Trophoblast cell (in vitro differentiated cells and primary cell): ENCODE data around the gene NALCN.

Source experiments
- DNase-seq, 2 donors: peaks; one replicate each; pipeline ENCODE4 v3.0.0-alpha.2; 2016
- H2AFZ ChIP-seq: 2 replicates; pipeline ENCODE4 v1.6.1; 2013; ENCODE audit warnings: low read length, moderate library complexity, mild to moderate bottlenecking; ENCODE audit not compliant: insufficient read depth, poor library complexity
- H2AK5ac ChIP-seq: 2 replicates; pipeline ENCODE4 v1.6.1; 2013; ENCODE audit warnings: mild to moderate bottlenecking, low read length
- H2BK120ac ChIP-seq: 2 replicates; pipeline ENCODE4 v1.6.1; 2013; ENCODE audit warnings: low read length, mild to moderate bottlenecking, moderate library complexity; ENCODE audit not compliant: insufficient read depth, poor library complexity
- H2BK12ac ChIP-seq: 2 replicates; pipeline ENCODE4 v1.6.1; 2013; ENCODE audit warnings: mild to moderate bottlenecking, low read length, moderate library complexity
- H2BK5ac ChIP-seq: 2 replicates; pipeline ENCODE4 v1.6.1; 2013; ENCODE audit warnings: low read length, low read depth, moderate library complexity, mild to moderate bottlenecking; ENCODE audit not compliant: poor library complexity
- H3K14ac ChIP-seq: 2 replicates; pipeline ENCODE4 v1.6.1; 2013; ENCODE audit warnings: mild to moderate bottlenecking, low read length
- H3K18ac ChIP-seq: 2 replicates; pipeline ENCODE4 v1.6.1; 2013; ENCODE audit warnings: mild to moderate bottlenecking, low read length
- H3K23ac ChIP-seq: 2 replicates; pipeline ENCODE4 v1.6.1; 2013; ENCODE audit warnings: low read length
- H3K27ac ChIP-seq: 2 replicates; pipeline ENCODE4 v1.5.1; 2013; ENCODE audit warnings: low read depth, mild to moderate bottlenecking, inconsistent platforms, low read length, moderate library complexity
- H3K27me3 ChIP-seq: 2 replicates; pipeline ENCODE4 v1.6.1; 2013; ENCODE audit warnings: inconsistent platforms, mild to moderate bottlenecking, low read length, moderate library complexity; ENCODE audit not compliant: insufficient read depth
- H3K36me3 ChIP-seq, 2 experiments: 1 replicate in 1 of 2; 2 replicates in 1 of 2; pipeline ENCODE4 v1.6.1; 2013; ENCODE audit warnings: low read length in 2 of 2, mild to moderate bottlenecking in 2 of 2, moderate library complexity in 1 of 2; ENCODE audit not compliant: insufficient read depth in 2 of 2, control insufficient read depth in 1 of 2
- H3K4ac ChIP-seq: 2 replicates; pipeline ENCODE4 v1.6.1; 2013; ENCODE audit warnings: low read depth, mild to moderate bottlenecking, low read length, moderate library complexity
- H3K4me1 ChIP-seq, 2 experiments: 1 replicate in 1 of 2; 2 replicates in 1 of 2; pipeline ENCODE4 v1.6.1; 2013; ENCODE audit warnings: low read length in 2 of 2, mild to moderate bottlenecking in 2 of 2, moderate library complexity in 1 of 2; ENCODE audit not compliant: insufficient read depth in 2 of 2, control insufficient read depth in 1 of 2
- H3K4me2 ChIP-seq: 2 replicates; pipeline ENCODE4 v1.6.1; 2013; ENCODE audit warnings: inconsistent platforms, mild to moderate bottlenecking, low read length, moderate library complexity
- H3K4me3 ChIP-seq: 2 replicates; pipeline ENCODE4 v1.5.1; 2013; ENCODE audit warnings: mild to moderate bottlenecking, low read depth, low read length, inconsistent platforms
- H3K79me1 ChIP-seq: one replicate; pipeline ENCODE4 v1.6.1; 2013; ENCODE audit warnings: low read length
- H3K79me2 ChIP-seq: 2 replicates; pipeline ENCODE4 v1.6.1; 2013; ENCODE audit warnings: low read length, mild to moderate bottlenecking; ENCODE audit not compliant: control insufficient read depth, insufficient read depth, poor library complexity
- H3K9ac ChIP-seq: 2 replicates; pipeline ENCODE4 v1.6.1; 2013; ENCODE audit warnings: mild to moderate bottlenecking, low read length
- H3K9me3 ChIP-seq: 2 replicates; pipeline ENCODE4 v1.6.1; 2013; ENCODE audit warnings: low read depth, mild to moderate bottlenecking, control low read depth, inconsistent platforms, low read length; ENCODE audit not compliant: insufficient read depth
- H4K12ac ChIP-seq: 2 replicates; pipeline ENCODE4 v1.6.1; 2013; ENCODE audit warnings: low read depth, mild to moderate bottlenecking, low read length, moderate library complexity
- H4K8ac ChIP-seq: 2 replicates; pipeline ENCODE4 v1.6.1; 2013; ENCODE audit warnings: low read depth, mild to moderate bottlenecking, low read length, moderate library complexity
- H4K91ac ChIP-seq: one replicate; pipeline ENCODE4 v1.6.1; 2013; ENCODE audit warnings: low read depth, mild to moderate bottlenecking, low read length, moderate library complexity
- WGBS: extraction: QIAGEN DNeasy Blood & Tissue Kit; methylation state at CpG from one replicate; pipeline ENCODE4 v1.1.7; 2013; ENCODE audit warnings: missing lambda C conversion rate; ENCODE audit not compliant: insufficient read length, insufficient coverage; ENCODE audit errors: extremely low coverage; 5-methylcytosine and 5-hydroxymethylcytosine counted together

NALCN gene

GRCh38 chr13:101140087-101140770 is 276.1 kb downstream of the NALCN start:
- H3K14ac ChIP-seq: no peak overlapping the region
- WGBS: no CpG with 5 or more reads among the region's 9 CpGs
- no peaks in the 10 kb centered on the region for H3K4me1 ChIP-seq
- no peak overlapping the region for H3K27ac ChIP-seq
- H2BK12ac ChIP-seq: no peak overlapping the region
- no peaks in the 10 kb centered on the region for H3K79me1 ChIP-seq
- no peak overlapping the region for H3K18ac ChIP-seq
- no peak overlapping the region for H3K4me2 ChIP-seq
- no peak overlapping the region for H4K91ac ChIP-seq
- H4K8ac ChIP-seq: no peak overlapping the region
- no peak overlapping the region for H3K4ac ChIP-seq
- no peak overlapping the region for H3K9ac ChIP-seq
- no peak overlapping the region for H2AK5ac ChIP-seq
- H2BK120ac ChIP-seq: no peak overlapping the region
- no peaks in the 10 kb centered on the region for H3K36me3 ChIP-seq
- H3K4me3 ChIP-seq: no peak overlapping the region
- no peak overlapping the region for H4K12ac ChIP-seq
- H3K9me3 ChIP-seq: no peaks in the 10 kb centered on the region
- no peak overlapping the region for H3K23ac ChIP-seq
- DNase-seq: no peak
- no peaks in the 10 kb centered on the region for H3K79me2 ChIP-seq
- no peak overlapping the region for H2AFZ ChIP-seq
- H3K27me3 ChIP-seq: no peaks in the 10 kb centered on the region
- H2BK5ac ChIP-seq: no peak overlapping the region

GRCh38 chr13:101139081-101139480 is 277.2 kb downstream of the NALCN start:
- no peak overlapping the region for H3K14ac ChIP-seq
- H3K4me2 ChIP-seq: no peak overlapping the region
- H3K27me3 ChIP-seq: no peaks in the 10 kb centered on the region
- no peak overlapping the region for H2AFZ ChIP-seq
- H2BK5ac ChIP-seq: no peak overlapping the region
- no peak overlapping the region for H2BK120ac ChIP-seq
- no peaks in the 10 kb centered on the region for H3K4me1 ChIP-seq
- H3K9me3 ChIP-seq: no peaks in the 10 kb centered on the region
- H3K79me1 ChIP-seq: no peaks in the 10 kb centered on the region
- no peak for DNase-seq
- H3K79me2 ChIP-seq: no peaks in the 10 kb centered on the region
- no peak overlapping the region for H3K27ac ChIP-seq
- no peak overlapping the region for H4K12ac ChIP-seq
- H3K4ac ChIP-seq: no peak overlapping the region
- H2AK5ac ChIP-seq: no peak overlapping the region
- no peak overlapping the region for H4K91ac ChIP-seq
- no peaks in the 10 kb centered on the region for H3K36me3 ChIP-seq
- no peak overlapping the region for H3K4me3 ChIP-seq
- H4K8ac ChIP-seq: no peak overlapping the region
- no peak overlapping the region for H3K18ac ChIP-seq
- no peak overlapping the region for H2BK12ac ChIP-seq
- no peak overlapping the region for H3K9ac ChIP-seq
- no peak overlapping the region for H3K23ac ChIP-seq

GRCh38 chr13:101127741-101128353 is 288.5 kb downstream of the NALCN start:
- Histone ChIP-seq H3K9ac (no peak overlapping the region), H3K4me3 (no peak overlapping the region), H3K79me1 (no peaks in the 10 kb centered on the region), H4K12ac (no peak overlapping the region), H3K27me3 (no peaks in the 10 kb centered on the region), H2BK12ac (no peak overlapping the region), H3K27ac (no peak overlapping the region), H2AK5ac (no peak overlapping the region), H4K8ac (no peak overlapping the region), H3K18ac (no peak overlapping the region), H3K14ac (no peak overlapping the region), H3K9me3 (no peaks in the 10 kb centered on the region), H3K4me1 (no peaks in the 10 kb centered on the region), H3K36me3 (no peaks in the 10 kb centered on the region), H4K91ac (no peak overlapping the region), H2BK5ac (no peak overlapping the region), H3K4ac (no peak overlapping the region), H2BK120ac (no peak overlapping the region), H3K4me2 (no peak overlapping the region), H3K23ac (no peak overlapping the region), H2AFZ (no peak overlapping the region), H3K79me2 (peaks cover 2% of the 10 kb centered on the region)
- DNase-seq: peak; percentile 42 to 76
- no CpG with 5 or more reads among the region's 5 CpGs for WGBS

- no peak overlapping the region for H2AFZ ChIP-seq
- no peak overlapping the region for H3K27ac ChIP-seq
- WGBS: no CpG with 5 or more reads among the region's 1 CpG
- no peaks in the 10 kb centered on the region for H3K27me3 ChIP-seq
- H3K79me1 ChIP-seq: no peaks in the 10 kb centered on the region
- H3K9me3 ChIP-seq: no peaks in the 10 kb centered on the region
- no peaks in the 10 kb centered on the region for H3K4me1 ChIP-seq
- no peak overlapping the region for H3K18ac ChIP-seq
- H3K79me2 ChIP-seq: peaks cover 2% of the 10 kb centered on the region
- no peak overlapping the region for H2BK120ac ChIP-seq
- H3K36me3 ChIP-seq: no peaks in the 10 kb centered on the region
- no peak overlapping the region for H3K4ac ChIP-seq
- no peak overlapping the region for H4K91ac ChIP-seq
- no peak overlapping the region for H3K9ac ChIP-seq
- H3K14ac ChIP-seq: no peak overlapping the region
- H2BK5ac ChIP-seq: no peak overlapping the region
- H2BK12ac ChIP-seq: no peak overlapping the region
- H3K23ac ChIP-seq: no peak overlapping the region
- H4K12ac ChIP-seq: no peak overlapping the region
- H3K4me2 ChIP-seq: no peak overlapping the region
- no peak overlapping the region for H2AK5ac ChIP-seq
- H3K4me3 ChIP-seq: no peak overlapping the region
- H4K8ac ChIP-seq: no peak overlapping the region
- DNase-seq: no peak
Observed at GRCh38 chr13:101123028-101123427, 293.3 kb downstream of the NALCN start.
